Mesothelial cell of epicardium (in vitro differentiated cells): ENCODE data around the gene TMEM198. TPM values are rescaled to one million over a fixed set of nuclear protein-coding genes. Genes with fewer than 3 reads are reported as not detected.
A peak's percentile ranks its signal among the peaks of the same experiment; 100 is the strongest.

Experiments
- DNase-seq, 2 experiments: peaks; one replicate each; pipeline ENCODE4 v3.0.0; 2021; ENCODE audit warnings: low spot score in 2 of 2; ENCODE audit not compliant: unreplicated experiment in 2 of 2
- H3K27ac Mint-ChIP-seq: 2 replicates; pipeline ENCODE4 v1.8.0; 2021; ENCODE audit warnings: mixed read lengths
- H3K27me3 Mint-ChIP-seq: 2 replicates; pipeline ENCODE4 v1.8.0; 2021; ENCODE audit warnings: low read depth, mixed read lengths
- H3K36me3 Mint-ChIP-seq: 2 replicates; pipeline ENCODE4 v1.8.0; 2021; ENCODE audit warnings: mixed read lengths
- H3K4me1 Mint-ChIP-seq: 2 replicates; pipeline ENCODE4 v1.8.0; 2021; ENCODE audit warnings: mixed read lengths
- H3K4me3 Mint-ChIP-seq: 2 replicates; pipeline ENCODE4 v1.8.0; 2021; ENCODE audit warnings: mild to moderate bottlenecking, moderate library complexity, mixed read lengths
- H3K9me3 Mint-ChIP-seq: 2 replicates; pipeline ENCODE4 v1.8.0; 2021; ENCODE audit warnings: mixed read lengths
- total RNA-seq: library from RNA; stranded (reverse); gene quantifications from 3 replicates; pipeline ENCODE4 v1.2.1, GENCODE V29; 2021
- TF ChIP-seq, protein P1 (sequence below): fragments of 200-600 bp; sonication (generic); IDR thresholded peaks from one replicate; pipeline ENCODE4 v1.5.0; 2021; ENCODE audit warnings: antibody characterized with exemption; ENCODE audit not compliant: unreplicated experiment

The TMEM198 gene
- total RNA-seq, 1 donor from 2014 or later: 4.0 TPM

DNA sequence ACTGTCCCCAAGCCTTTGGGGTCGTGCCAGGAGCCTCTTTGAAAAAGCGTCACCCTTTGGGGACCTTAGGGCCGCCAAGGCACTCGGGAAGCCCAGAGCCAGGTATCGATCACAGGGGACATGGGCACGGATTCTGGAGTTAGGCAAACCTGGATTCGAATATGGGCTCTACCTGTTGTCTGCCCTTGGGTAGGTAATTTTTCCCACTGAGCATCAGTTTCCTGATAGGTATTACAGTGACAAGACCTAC lies 9.3 kb downstream of the TMEM198 start:
- H3K4me1 Mint-ChIP-seq: peaks cover 9% of the 10 kb centered on the region
- H3K4me3 Mint-ChIP-seq: no peak overlapping the region
- H3K27ac Mint-ChIP-seq: no peak overlapping the region
- H3K9me3 Mint-ChIP-seq: no peaks in the 10 kb centered on the region
- peaks cover 16% of the 10 kb centered on the region for H3K36me3 Mint-ChIP-seq
- TF ChIP-seq, protein P1, sequence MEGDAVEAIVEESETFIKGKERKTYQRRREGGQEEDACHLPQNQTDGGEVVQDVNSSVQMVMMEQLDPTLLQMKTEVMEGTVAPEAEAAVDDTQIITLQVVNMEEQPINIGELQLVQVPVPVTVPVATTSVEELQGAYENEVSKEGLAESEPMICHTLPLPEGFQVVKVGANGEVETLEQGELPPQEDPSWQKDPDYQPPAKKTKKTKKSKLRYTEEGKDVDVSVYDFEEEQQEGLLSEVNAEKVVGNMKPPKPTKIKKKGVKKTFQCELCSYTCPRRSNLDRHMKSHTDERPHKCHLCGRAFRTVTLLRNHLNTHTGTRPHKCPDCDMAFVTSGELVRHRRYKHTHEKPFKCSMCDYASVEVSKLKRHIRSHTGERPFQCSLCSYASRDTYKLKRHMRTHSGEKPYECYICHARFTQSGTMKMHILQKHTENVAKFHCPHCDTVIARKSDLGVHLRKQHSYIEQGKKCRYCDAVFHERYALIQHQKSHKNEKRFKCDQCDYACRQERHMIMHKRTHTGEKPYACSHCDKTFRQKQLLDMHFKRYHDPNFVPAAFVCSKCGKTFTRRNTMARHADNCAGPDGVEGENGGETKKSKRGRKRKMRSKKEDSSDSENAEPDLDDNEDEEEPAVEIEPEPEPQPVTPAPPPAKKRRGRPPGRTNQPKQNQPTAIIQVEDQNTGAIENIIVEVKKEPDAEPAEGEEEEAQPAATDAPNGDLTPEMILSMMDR: no peak
- no peak for DNase-seq
- H3K27me3 Mint-ChIP-seq: peaks cover 13% of the 10 kb centered on the region

DNA sequence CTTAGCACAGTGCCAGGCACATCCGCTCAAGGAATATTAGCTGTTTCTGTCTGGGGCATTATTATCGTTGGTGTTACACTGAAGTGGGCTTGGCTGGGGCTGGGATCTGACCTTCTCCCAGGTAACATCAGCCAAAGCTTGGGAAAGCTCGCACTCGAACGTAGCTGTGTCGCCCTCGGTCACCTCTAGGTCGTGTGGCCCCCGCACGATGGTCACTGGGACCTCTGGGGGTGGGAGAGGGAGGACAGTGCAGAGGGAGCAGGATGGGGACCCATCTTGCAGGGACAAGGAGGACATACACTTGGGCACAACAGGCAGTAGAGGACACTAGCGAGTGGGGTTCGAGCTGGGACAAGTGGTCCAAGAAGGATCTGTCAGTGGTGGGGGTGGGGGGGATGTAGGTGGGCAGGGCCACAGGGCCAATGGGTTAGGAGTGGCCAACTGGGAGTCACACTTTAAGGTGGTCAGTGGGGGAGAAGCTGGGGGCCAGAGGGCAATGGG lies 9.7 kb downstream of the TMEM198 start:
- peaks cover 18% of the 10 kb centered on the region for H3K36me3 Mint-ChIP-seq
- no peak for DNase-seq
- peaks cover 13% of the 10 kb centered on the region for H3K27me3 Mint-ChIP-seq
- H3K27ac Mint-ChIP-seq: no peak overlapping the region
- H3K4me3 Mint-ChIP-seq: peak overlapping the region; percentile 36
- no peaks in the 10 kb centered on the region for H3K9me3 Mint-ChIP-seq
- H3K4me1 Mint-ChIP-seq: peaks cover 9% of the 10 kb centered on the region
- TF ChIP-seq, protein P1: no peak

DNA sequence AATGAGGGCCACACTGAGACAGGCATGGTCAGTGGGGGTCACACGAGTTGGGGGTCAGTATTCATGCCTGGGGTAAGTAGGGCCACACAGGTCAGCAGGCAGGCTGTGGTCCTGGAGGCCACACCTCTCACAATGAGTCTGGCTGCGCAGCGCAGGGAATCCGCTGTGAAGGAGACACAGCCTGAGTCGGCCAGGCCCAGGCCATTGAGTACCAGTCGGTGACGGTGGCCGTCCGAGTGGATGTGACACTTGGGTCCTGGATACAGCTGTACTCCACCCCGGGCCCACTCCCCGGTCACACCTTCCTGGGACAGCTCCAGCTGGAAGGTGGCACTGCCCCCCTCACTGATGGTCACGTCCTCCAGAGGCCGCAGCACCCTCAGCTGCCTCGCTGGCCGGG lies 10.5 kb downstream of the TMEM198 start:
- TF ChIP-seq, protein P1: no peak
- Mint-ChIP-seq H3K4me3 (no peak overlapping the region), H3K27me3 (peaks cover 13% of the 10 kb centered on the region), H3K27ac (no peak overlapping the region), H3K4me1 (peaks cover 11% of the 10 kb centered on the region), H3K36me3 (peaks cover 25% of the 10 kb centered on the region), H3K9me3 (no peaks in the 10 kb centered on the region)
- DNase-seq: no peak

- TF ChIP-seq, protein P1: no peak
- Mint-ChIP-seq H3K9me3 (no peaks in the 10 kb centered on the region), H3K27me3 (peaks cover 10% of the 10 kb centered on the region), H3K4me3 (no peak overlapping the region), H3K27ac (no peak overlapping the region), H3K36me3 (peaks cover 30% of the 10 kb centered on the region), H3K4me1 (peaks cover 20% of the 10 kb centered on the region)
- no peak for DNase-seq
Observed at GRCh38 chr2:219555956-219556355, 12.1 kb downstream of the TMEM198 start.

- H3K27ac Mint-ChIP-seq: no peak overlapping the region
- DNase-seq: no peak
- no peaks in the 10 kb centered on the region for H3K9me3 Mint-ChIP-seq
- H3K27me3 Mint-ChIP-seq: peaks cover 7% of the 10 kb centered on the region
- peaks cover 30% of the 10 kb centered on the region for H3K36me3 Mint-ChIP-seq
- H3K4me3 Mint-ChIP-seq: no peak overlapping the region
- peaks cover 21% of the 10 kb centered on the region for H3K4me1 Mint-ChIP-seq
- TF ChIP-seq, protein P1: no peak
Observed at GRCh38 chr2:219556413-219556812, 12.6 kb downstream of the TMEM198 start.

GRCh38 chr2:219557320-219557719 lies 13.5 kb downstream of the TMEM198 start:
- Mint-ChIP-seq H3K9me3 (no peaks in the 10 kb centered on the region), H3K27me3 (no peaks in the 10 kb centered on the region), H3K36me3 (peaks cover 30% of the 10 kb centered on the region), H3K27ac (no peak overlapping the region), H3K4me1 (peaks cover 22% of the 10 kb centered on the region), H3K4me3 (no peak overlapping the region)
- TF ChIP-seq, protein P1: no peak
- no peak for DNase-seq
